Natural killer cell treated with Interleukin-12 subunit alpha and Interleukin-12 subunit beta and Interleukin-15 and Interleukin-18, amount 100 ng/mL, for 72 hours (primary cell): ENCODE data around the gene ATG10. TPM values are rescaled to one million over a fixed set of nuclear protein-coding genes. Genes with fewer than 3 reads are reported as not detected.
"Not testable (repeated sequence)": the region's sequence is repeated elsewhere in the genome, so short reads cannot be mapped to it uniquely, and the experiment has no call there.

Experiments used
- ATAC-seq, 2 donors: fragments of 150-1000 bp; cut with Tn5 transposase in 1 of 2; sonication (Bioruptor Pico), chemical (Tn5 transposase) in 1 of 2; 2 replicates each; pipeline ENCODE4 v1.10.0; 2021
- DNase-seq: peaks from one replicate; pipeline ENCODE4 v3.0.0; 2022; ENCODE audit warnings: low spot score
- H3K27ac Mint-ChIP-seq, 2 donors: 1 replicate in 1 of 2; 2 replicates in 1 of 2; pipeline ENCODE4 v1.8.0; 2022; ENCODE audit warnings: mixed read lengths in 2 of 2, mild to moderate bottlenecking in 1 of 2, moderate library complexity in 1 of 2
- H3K27me3 Mint-ChIP-seq, 2 donors: 1 replicate in 1 of 2; 2 replicates in 1 of 2; pipeline ENCODE4 v1.8.0; 2022; ENCODE audit warnings: mixed read lengths in 2 of 2
- H3K36me3 Mint-ChIP-seq: one replicate; pipeline ENCODE4 v1.8.0; 2022; ENCODE audit warnings: mixed read lengths
- H3K4me1 Mint-ChIP-seq, 2 donors: 1 replicate in 1 of 2; 2 replicates in 1 of 2; pipeline ENCODE4 v1.8.0; 2022; ENCODE audit warnings: low read depth in 2 of 2, mixed read lengths in 2 of 2, mild to moderate bottlenecking in 1 of 2
- H3K4me3 Mint-ChIP-seq: one replicate; pipeline ENCODE4 v1.8.0; 2022; ENCODE audit warnings: mixed read lengths
- H3K9me3 Mint-ChIP-seq: 2 replicates; pipeline ENCODE4 v1.8.0; 2022; ENCODE audit warnings: mixed read lengths
- total RNA-seq, 2 donors: library from RNA; stranded (reverse); gene quantifications; one replicate each; pipeline ENCODE4 v1.2.3, GENCODE V29; 2022

Gene ATG10
- total RNA-seq, 2 donors from 2014 or later = 9.6 to 11.1 TPM

- peaks cover 24% of the 10 kb centered on the region for H3K36me3 Mint-ChIP-seq
Measured at GRCh38 chr5:82139837-82140236, 168.0 kb downstream of the ATG10 start.

GRCh38 chr5:82142217-82142841 is 170.5 kb downstream of the ATG10 start:
- Mint-ChIP-seq H3K9me3 (no peaks in the 10 kb centered on the region), H3K27ac (no peak overlapping the region), H3K4me1 (no peaks in the 10 kb centered on the region), H3K27me3 (no peaks in the 10 kb centered on the region), H3K4me3 (no peak overlapping the region), H3K36me3 (no peaks in the 10 kb centered on the region)
- DNase-seq (no peak), ATAC-seq (no peak)

More at GRCh38 chr5:82139837-82140236, 168.0 kb downstream of the ATG10 start:
- not testable (repeated sequence) for H3K4me3 Mint-ChIP-seq, H3K27me3 Mint-ChIP-seq, H3K27ac Mint-ChIP-seq, ATAC-seq, H3K4me1 Mint-ChIP-seq, DNase-seq
- H3K9me3 Mint-ChIP-seq = peaks cover 16% of the 10 kb centered on the region

GRCh38 chr5:82142928-82143577 is 171.2 kb downstream of the ATG10 start:
- no peaks in the 10 kb centered on the region for H3K27me3 Mint-ChIP-seq
- no peaks in the 10 kb centered on the region for H3K9me3 Mint-ChIP-seq
- no peaks in the 10 kb centered on the region for H3K4me1 Mint-ChIP-seq
- ATAC-seq (peak in 1 of 2 donors; percentile 48), DNase-seq (no peak)
- no peaks in the 10 kb centered on the region for H3K36me3 Mint-ChIP-seq
- no peak overlapping the region for H3K27ac Mint-ChIP-seq
- no peak overlapping the region for H3K4me3 Mint-ChIP-seq

GRCh38 chr5:82147860-82148573 is 176.2 kb downstream of the ATG10 start:
- no peaks in the 10 kb centered on the region for H3K27me3 Mint-ChIP-seq
- H3K4me1 Mint-ChIP-seq = no peaks in the 10 kb centered on the region
- no peaks in the 10 kb centered on the region for H3K9me3 Mint-ChIP-seq
- DNase-seq (no peak), ATAC-seq (no peak)
- no peak overlapping the region for H3K4me3 Mint-ChIP-seq
- no peaks in the 10 kb centered on the region for H3K36me3 Mint-ChIP-seq
- H3K27ac Mint-ChIP-seq = no peak overlapping the region

GRCh38 chr5:82149434-82149833 is 177.6 kb downstream of the ATG10 start:
- Mint-ChIP-seq H3K36me3 (no peaks in the 10 kb centered on the region), H3K9me3 (no peaks in the 10 kb centered on the region), H3K27ac (no peak overlapping the region), H3K27me3 (no peaks in the 10 kb centered on the region), H3K4me3 (no peak overlapping the region), H3K4me1 (no peaks in the 10 kb centered on the region)
- ATAC-seq (no peak), DNase-seq (no peak)

- no peaks in the 10 kb centered on the region for H3K4me1 Mint-ChIP-seq
- H3K27me3 Mint-ChIP-seq = no peaks in the 10 kb centered on the region
- H3K4me3 Mint-ChIP-seq = no peak overlapping the region
- H3K27ac Mint-ChIP-seq = no peak overlapping the region
- DNase-seq (no peak), ATAC-seq (no peak)
- H3K36me3 Mint-ChIP-seq = no peaks in the 10 kb centered on the region
- no peaks in the 10 kb centered on the region for H3K9me3 Mint-ChIP-seq
Measured at GRCh38 chr5:82150559-82150958, 178.7 kb downstream of the ATG10 start.

GRCh38 chr5:82151204-82151603 is 179.4 kb downstream of the ATG10 start:
- no peaks in the 10 kb centered on the region for H3K27me3 Mint-ChIP-seq
- DNase-seq (no peak), ATAC-seq (no peak)
- H3K4me1 Mint-ChIP-seq = no peaks in the 10 kb centered on the region
- H3K36me3 Mint-ChIP-seq = no peaks in the 10 kb centered on the region
- H3K27ac Mint-ChIP-seq = no peak overlapping the region
- H3K9me3 Mint-ChIP-seq = no peaks in the 10 kb centered on the region
- H3K4me3 Mint-ChIP-seq = no peak overlapping the region

- Mint-ChIP-seq H3K27ac (no peak overlapping the region), H3K27me3 (no peaks in the 10 kb centered on the region), H3K4me1 (no peaks in the 10 kb centered on the region), H3K36me3 (no peaks in the 10 kb centered on the region), H3K4me3 (no peak overlapping the region), H3K9me3 (no peaks in the 10 kb centered on the region)
- no peak for DNase-seq
- no peak for ATAC-seq
Measured at GRCh38 chr5:82151662-82152061, 179.8 kb downstream of the ATG10 start.

- no peaks in the 10 kb centered on the region for H3K4me1 Mint-ChIP-seq
- H3K4me3 Mint-ChIP-seq = no peak overlapping the region
- H3K27me3 Mint-ChIP-seq = no peaks in the 10 kb centered on the region
- DNase-seq (no peak), ATAC-seq (no peak)
- no peaks in the 10 kb centered on the region for H3K9me3 Mint-ChIP-seq
- no peaks in the 10 kb centered on the region for H3K36me3 Mint-ChIP-seq
- H3K27ac Mint-ChIP-seq = no peak overlapping the region
Measured at GRCh38 chr5:82152978-82153481, 181.2 kb downstream of the ATG10 start.

GRCh38 chr5:82154776-82155175 is 183.0 kb downstream of the ATG10 start:
- Mint-ChIP-seq H3K9me3 (no peaks in the 10 kb centered on the region), H3K27me3 (no peaks in the 10 kb centered on the region), H3K36me3 (no peaks in the 10 kb centered on the region), H3K4me3 (no peak overlapping the region), H3K27ac (no peak overlapping the region), H3K4me1 (no peaks in the 10 kb centered on the region)
- ATAC-seq (no peak), DNase-seq (no peak)

- H3K9me3 Mint-ChIP-seq = no peaks in the 10 kb centered on the region
- DNase-seq (no peak), ATAC-seq (no peak)
- no peaks in the 10 kb centered on the region for H3K27me3 Mint-ChIP-seq
- no peaks in the 10 kb centered on the region for H3K36me3 Mint-ChIP-seq
- H3K4me1 Mint-ChIP-seq = no peaks in the 10 kb centered on the region
- H3K4me3 Mint-ChIP-seq = no peak overlapping the region
- no peak overlapping the region for H3K27ac Mint-ChIP-seq
Measured at GRCh38 chr5:82155305-82155704, 183.5 kb downstream of the ATG10 start.

- H3K27ac Mint-ChIP-seq = no peak overlapping the region
- no peaks in the 10 kb centered on the region for H3K27me3 Mint-ChIP-seq
- H3K36me3 Mint-ChIP-seq = no peaks in the 10 kb centered on the region
- H3K4me3 Mint-ChIP-seq = no peak overlapping the region
- no peaks in the 10 kb centered on the region for H3K9me3 Mint-ChIP-seq
- ATAC-seq = no peak
- DNase-seq = no peak
- no peaks in the 10 kb centered on the region for H3K4me1 Mint-ChIP-seq
Measured at GRCh38 chr5:82156874-82157273, 185.1 kb downstream of the ATG10 start.

GRCh38 chr5:82158755-82159413 is 187.1 kb downstream of the ATG10 start:
- H3K9me3 Mint-ChIP-seq = no peaks in the 10 kb centered on the region
- no peak overlapping the region for H3K4me3 Mint-ChIP-seq
- ATAC-seq = no peak
- no peak for DNase-seq
- H3K27ac Mint-ChIP-seq = no peak overlapping the region
- no peaks in the 10 kb centered on the region for H3K36me3 Mint-ChIP-seq
- no peaks in the 10 kb centered on the region for H3K27me3 Mint-ChIP-seq
- no peaks in the 10 kb centered on the region for H3K4me1 Mint-ChIP-seq

- DNase-seq = no peak
- Mint-ChIP-seq H3K9me3 (no peaks in the 10 kb centered on the region), H3K4me3 (no peak overlapping the region), H3K4me1 (no peaks in the 10 kb centered on the region), H3K36me3 (no peaks in the 10 kb centered on the region), H3K27me3 (no peaks in the 10 kb centered on the region), H3K27ac (no peak overlapping the region)
- no peak for ATAC-seq
Measured at GRCh38 chr5:82160948-82161347, 189.1 kb downstream of the ATG10 start.
